ENCODE results near the gene COL15A1.

- TF ChIP-seq POLR2A (IDR thresholded peaks at IDR 0.05; ENCODE audit: low read length) = no peak
- TF ChIP-seq GATA1 (IDR thresholded peaks at IDR 0.05; ENCODE audit: low read depth, low read length) = no peak
Measured at GRCh38 chr9:98902925-98903324, 40.8 kb upstream of the COL15A1 start.
